GM18499 (cell line): ENCODE data around the gene MARCHF3.

Experiments used
- ATAC-seq: cut with Tn5 transposase; IDR thresholded peaks from one replicate; pipeline ENCODE4 v1.9.1; 2021; ENCODE audit warnings: moderate number of reproducible peaks; ENCODE audit not compliant: insufficient read depth, unreplicated experiment

Gene MARCHF3

DNA sequence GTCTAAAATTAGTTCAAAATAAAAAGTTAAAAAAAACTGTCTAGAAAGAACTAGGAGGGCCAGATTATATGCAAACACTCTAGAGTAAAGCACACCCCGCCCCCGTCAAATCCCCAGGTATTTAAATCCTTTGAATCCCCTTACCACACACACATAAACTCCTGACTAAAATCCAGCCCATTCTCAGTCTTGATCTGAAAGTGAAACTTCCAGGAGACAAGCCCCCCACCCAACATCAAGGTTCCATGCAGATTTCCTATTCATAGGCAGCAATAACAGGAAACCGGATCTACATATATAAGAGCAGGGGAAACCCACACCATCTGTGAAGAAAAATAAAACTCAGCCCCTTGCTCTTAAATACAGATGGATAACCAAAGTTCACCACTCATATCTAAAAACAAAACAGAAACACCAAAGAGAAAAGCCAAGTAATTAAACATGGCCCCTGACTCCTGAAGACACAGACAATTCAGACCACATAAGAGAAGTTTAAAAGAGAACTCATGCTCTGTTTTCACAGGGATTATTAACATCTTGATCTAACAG is 42.3 kb downstream of the MARCHF3 start:
- peak; percentile 96 for ATAC-seq

- no peak for ATAC-seq
Measured at GRCh38 chr5:126987271-126987899, 43.0 kb downstream of the MARCHF3 start.

- ATAC-seq, result no peak
Measured at GRCh38 chr5:126984632-126985031, 45.7 kb downstream of the MARCHF3 start.

DNA sequence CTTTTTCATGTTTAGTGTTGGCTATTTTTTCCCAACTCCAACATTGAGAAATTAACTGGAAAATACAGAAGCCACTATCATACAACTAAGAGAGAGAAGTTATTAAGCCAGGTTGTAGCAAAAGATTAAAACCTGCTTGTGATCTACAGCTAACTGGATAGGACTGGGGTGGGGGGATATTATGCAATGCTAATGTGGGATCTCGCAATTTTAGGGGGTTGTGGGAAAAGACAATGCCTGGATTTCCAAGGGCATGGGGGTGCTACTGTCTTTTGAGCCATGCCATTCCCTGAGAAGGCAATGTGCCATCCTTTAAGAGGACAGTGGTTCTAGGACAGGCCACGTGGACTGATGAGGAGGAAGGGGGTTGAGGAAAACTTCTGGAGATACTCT is 46.5 kb downstream of the MARCHF3 start:
- no peak for ATAC-seq

DNA sequence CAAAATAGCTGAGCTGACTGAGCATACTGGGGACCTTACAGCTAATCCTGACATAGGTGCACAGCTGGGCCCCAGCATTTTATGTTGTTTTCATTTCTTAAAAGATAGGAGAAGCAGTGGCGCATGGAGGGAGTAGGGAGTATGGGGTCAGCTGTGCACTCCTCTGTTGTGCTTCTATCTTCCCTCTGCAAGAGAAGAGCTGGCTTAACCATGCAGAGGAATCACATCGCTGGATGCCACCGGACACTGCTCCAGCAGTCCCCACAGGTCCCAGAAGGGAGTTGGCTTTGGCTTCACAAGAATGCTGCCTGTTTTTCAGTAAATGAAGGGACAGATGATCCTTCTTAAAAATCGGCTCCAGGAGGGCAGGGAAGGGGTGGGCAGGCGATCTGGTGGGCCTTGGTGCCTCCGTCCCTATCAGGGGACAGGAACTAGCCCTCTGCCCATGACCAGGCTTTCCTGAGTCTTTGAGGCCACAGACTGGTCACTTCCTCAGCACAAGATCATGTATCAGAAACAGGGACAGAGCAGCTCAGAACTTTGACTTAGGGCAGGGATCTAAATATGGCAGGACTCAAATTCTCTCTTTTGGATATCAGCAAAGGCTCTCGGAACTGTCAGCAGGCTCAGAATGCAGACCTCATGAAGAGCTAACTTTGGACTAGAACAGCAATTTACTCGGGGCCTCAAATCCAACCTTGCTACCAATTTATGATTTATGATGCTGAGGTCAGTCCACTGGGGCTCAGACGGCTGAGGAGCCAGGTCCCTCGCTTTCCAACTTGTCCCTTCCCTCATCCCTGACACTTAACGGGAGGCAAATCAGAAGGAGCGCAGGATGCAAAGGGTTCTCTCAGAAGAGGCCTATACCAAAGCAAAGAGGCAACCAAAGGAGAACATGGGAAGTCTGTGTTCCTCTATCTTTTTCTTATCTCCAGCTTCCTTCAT is 47.2 kb downstream of the MARCHF3 start:
- ATAC-seq, result no peak

GRCh38 chr5:126982202-126982601 is 48.2 kb downstream of the MARCHF3 start:
- no peak for ATAC-seq

DNA sequence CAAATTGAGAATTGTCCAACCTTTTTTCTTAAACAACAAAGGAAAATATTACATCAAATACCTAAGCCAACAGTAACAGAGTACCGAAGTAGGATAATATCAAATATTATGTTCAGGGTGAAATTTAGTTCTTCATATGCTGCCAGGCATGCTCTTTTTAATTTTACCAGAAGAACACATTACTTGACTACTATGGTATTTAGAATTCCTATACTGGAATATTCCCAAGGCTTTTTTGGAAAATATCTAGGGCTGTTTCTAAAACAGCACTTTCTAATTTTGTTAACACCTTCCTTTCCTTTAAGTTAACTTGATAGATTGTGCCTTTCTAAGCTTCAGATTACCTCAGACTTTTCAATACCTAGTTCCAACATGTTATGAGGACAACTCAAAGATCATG is 48.7 kb downstream of the MARCHF3 start:
- no peak for ATAC-seq

DNA sequence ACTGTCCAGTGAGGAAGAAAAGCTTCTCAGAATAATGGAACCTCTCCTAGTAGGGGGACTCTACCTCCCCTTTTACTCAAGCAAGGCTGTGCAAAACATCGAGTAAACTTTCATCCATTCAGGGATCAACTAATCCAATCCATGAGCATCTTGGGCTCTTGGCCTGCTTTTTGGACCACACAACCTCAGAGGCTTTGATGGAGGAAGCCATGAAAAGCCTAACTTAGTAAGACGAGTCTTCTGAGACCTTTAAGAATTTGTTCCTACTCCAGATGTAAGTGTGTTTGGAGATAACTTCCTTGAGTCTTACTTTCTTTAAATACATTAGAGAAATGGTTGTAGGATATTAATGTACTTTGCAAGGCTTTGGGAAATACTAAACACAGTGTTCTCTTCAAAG is 49.1 kb downstream of the MARCHF3 start:
- ATAC-seq, result no peak

GRCh38 chr5:126978258-126978657 is 52.1 kb downstream of the MARCHF3 start:
- ATAC-seq, result no peak

GRCh38 chr5:126976520-126977172 is 53.7 kb downstream of the MARCHF3 start:
- ATAC-seq, result no peak

GRCh38 chr5:126975796-126976195 is 54.6 kb downstream of the MARCHF3 start:
- ATAC-seq, result no peak

DNA sequence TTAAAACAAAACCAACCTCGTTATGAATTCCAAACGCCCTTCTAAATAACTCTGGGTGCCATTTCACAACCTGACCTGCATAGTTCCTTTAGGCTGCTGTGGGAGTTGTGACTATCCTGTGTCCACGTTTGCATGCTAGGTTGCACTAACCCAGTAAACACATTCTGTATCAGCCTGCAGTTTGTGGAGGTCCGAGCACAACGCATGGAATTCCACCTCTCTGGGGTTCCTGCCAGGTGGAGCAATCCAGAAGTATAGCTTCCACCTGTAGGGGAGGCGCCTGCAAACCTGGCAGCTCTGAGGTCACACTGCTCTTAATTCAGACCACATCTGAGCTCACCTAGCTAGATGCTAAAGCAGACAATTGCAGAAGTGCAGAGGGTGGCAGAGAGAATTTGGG is 57.2 kb downstream of the MARCHF3 start:
- ATAC-seq, result no peak

- peak; percentile 41 for ATAC-seq
Measured at GRCh38 chr5:126972062-126972895, 58.1 kb downstream of the MARCHF3 start.

- no peak for ATAC-seq
Measured at GRCh38 chr5:126971455-126972031, 58.8 kb downstream of the MARCHF3 start.

- ATAC-seq, result no peak
Measured at GRCh38 chr5:126970517-126971017, 59.8 kb downstream of the MARCHF3 start.

- no peak for ATAC-seq
Measured at GRCh38 chr5:126969548-126969947, 60.8 kb downstream of the MARCHF3 start.

DNA sequence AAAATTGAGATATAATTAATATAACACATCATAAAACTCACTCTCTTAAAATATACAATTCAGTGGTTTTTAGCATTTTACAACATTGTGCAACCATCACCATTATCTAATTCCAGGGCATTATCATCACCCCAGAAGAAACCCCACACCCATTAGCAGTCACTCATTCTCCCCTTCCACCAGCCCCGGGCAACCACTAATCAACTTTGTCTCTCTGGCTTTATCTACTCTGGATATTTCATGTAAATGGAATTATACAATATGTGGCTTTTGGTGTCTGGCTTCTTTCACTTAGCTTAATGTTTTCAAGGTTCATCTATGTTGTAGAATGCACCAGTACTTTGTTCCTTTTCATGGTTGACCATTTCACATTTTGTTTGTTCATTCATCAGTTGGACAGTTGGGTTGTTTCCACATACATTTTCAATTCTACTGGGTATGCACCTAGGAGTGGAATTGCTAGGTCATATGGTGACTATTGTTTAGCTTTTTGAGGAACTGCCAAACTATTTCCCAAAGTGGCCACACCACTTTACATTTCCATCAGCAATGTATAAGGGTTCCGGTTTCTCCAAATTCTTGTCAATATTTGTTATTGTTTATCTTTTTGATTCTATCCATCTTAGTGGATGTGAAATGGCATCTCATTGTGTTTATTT is 62.4 kb downstream of the MARCHF3 start:
- ATAC-seq, result no peak

DNA sequence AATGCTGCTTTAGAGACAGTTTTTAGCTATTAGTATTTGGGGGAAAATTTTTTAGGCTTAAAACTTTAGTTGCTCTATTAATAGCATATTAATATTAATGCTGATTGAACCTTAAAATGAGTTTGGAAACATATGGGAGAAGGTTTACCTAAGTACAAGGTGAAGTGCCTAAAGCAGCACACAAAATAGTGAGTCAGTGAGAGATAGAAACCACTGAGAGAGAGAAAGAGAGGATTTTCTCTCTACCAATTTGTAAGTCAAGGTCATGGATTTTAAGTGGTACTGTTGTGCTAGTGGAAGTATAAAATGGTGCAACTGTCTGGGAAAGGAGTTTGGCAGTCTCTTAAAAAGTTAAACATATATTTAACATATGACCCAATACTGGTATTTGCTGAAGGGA is 64.9 kb downstream of the MARCHF3 start:
- no peak for ATAC-seq

DNA sequence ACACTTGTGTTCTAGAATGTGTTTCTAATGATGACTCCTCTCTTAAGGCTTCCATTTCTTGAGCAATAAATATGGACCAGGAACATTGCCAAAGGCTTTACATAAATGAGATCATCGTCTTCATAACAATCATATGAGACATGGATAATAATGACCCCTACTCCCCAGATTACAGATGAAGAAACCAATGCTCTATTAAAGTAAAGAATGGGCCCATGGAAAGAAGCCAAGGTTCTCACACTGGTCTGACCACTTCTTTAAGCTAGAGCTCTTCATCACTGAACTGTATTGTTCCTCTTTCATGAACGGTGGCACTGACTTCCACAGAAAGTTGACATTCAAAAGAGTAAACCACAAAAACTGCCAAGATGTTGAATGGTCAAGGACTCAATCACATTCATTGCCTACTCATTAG is 65.3 kb downstream of the MARCHF3 start:
- no peak for ATAC-seq
